Activated CD8-positive, alpha-beta T cell treated with anti-CD3 and anti-CD28 coated beads, Interleukin-2, amount 10 ng/mL, durations not matched to agents 7 days and 5 days (primary cell): ENCODE data around the gene IL26. TPM values are rescaled to one million over a fixed set of nuclear protein-coding genes. Genes with fewer than 3 reads are reported as not detected.

Experiments
- ATAC-seq: fragments of 150-1000 bp; cut with Tn5 transposase; one replicate; pipeline ENCODE4 v1.10.0; 2021; ENCODE audit warnings: moderate library complexity
- CTCF ChIA-PET: fragments of 350-600 bp; sonication (Branson Sonifier 250); formaldehyde crosslinking; loops from one replicate; lab custom pipeline; 2021; ENCODE audit warnings: antibody characterized with exemption; lab: Charles Lee
- POLR2A ChIA-PET: fragments of 350-600 bp; sonication (Branson Sonifier 250); formaldehyde crosslinking; loops from one replicate; lab custom pipeline; 2021; ENCODE audit warnings: antibody characterized with exemption; lab: Charles Lee
- DNase-seq: peaks from one replicate; pipeline ENCODE4 v3.0.0-alpha.2; 2020
- H3K27ac Mint-ChIP-seq: one replicate; pipeline ENCODE4 v1.8.0; 2021; ENCODE audit warnings: mild to moderate bottlenecking, mixed read lengths
- H3K27me3 Mint-ChIP-seq: one replicate; pipeline ENCODE4 v1.8.0; 2021; ENCODE audit warnings: low read depth, mixed read lengths
- H3K36me3 Mint-ChIP-seq: one replicate; pipeline ENCODE4 v1.8.0; 2021; ENCODE audit warnings: low read depth, mixed read lengths
- H3K4me1 Mint-ChIP-seq: one replicate; pipeline ENCODE4 v1.8.0; 2021; ENCODE audit warnings: low read depth, mixed read lengths
- H3K4me3 Mint-ChIP-seq: one replicate; pipeline ENCODE4 v1.8.0; 2021; ENCODE audit warnings: mild to moderate bottlenecking, mixed read lengths
- H3K9me3 Mint-ChIP-seq: one replicate; pipeline ENCODE4 v1.8.0; 2022; ENCODE audit warnings: mixed read lengths; ENCODE audit not compliant: insufficient read depth
- total RNA-seq, 2 experiments: library from RNA; stranded (reverse); gene quantifications; one replicate each; pipeline ENCODE4 v1.2.3, GENCODE V29; 2021

The IL26 gene
- total RNA-seq, 2 experiments from 2014 or later: 0.23 TPM; not detected in 1

GRCh38 chr12:68154779-68155178 lies 70.8 kb downstream of the IL26 start:
- H3K4me3 Mint-ChIP-seq: no peak overlapping the region
- peaks cover 37% of the 10 kb centered on the region for H3K4me1 Mint-ChIP-seq
- DNase-seq: no peak
- H3K36me3 Mint-ChIP-seq: peaks cover 9% of the 10 kb centered on the region
- ATAC-seq: no peak
- no peaks in the 10 kb centered on the region for H3K27me3 Mint-ChIP-seq
- H3K27ac Mint-ChIP-seq: no peak overlapping the region
- H3K9me3 Mint-ChIP-seq: no peaks in the 10 kb centered on the region
- ChIA-PET POLR2A (interaction anchor here (0.6 kb wide), 1 partner anchor 22 kb away, joined by 3 read pairs; no protein-coding TSS in a partner anchor), CTCF (interaction anchor here (1.1 to 1.5 kb wide), 4 partner anchors 34 to 113 kb away, joined by 3 to 5 read pairs (median 4); no protein-coding TSS in a partner anchor)

Other genes starting within 250 kb of the IL26 start
- under 1 TPM in 1 of 2 experiments, not detected in 1; 0.21 TPM for gene IFNG-AS1, start 236.4 kb downstream of the IL26 start, total RNA-seq
- 1 to 10 TPM; 3.1 to 5.0 TPM for gene IFNG, start 66.1 kb downstream of the IL26 start, total RNA-seq
- not detected for gene IL22, start 27.8 kb upstream of the IL26 start, total RNA-seq
- 10 to 100 TPM; 25.0 to 28.9 TPM for gene MDM1, start 106.6 kb upstream of the IL26 start, total RNA-seq